Ishikawa (cell line): ENCODE data around the gene STXBP5.

Experiments used
- CEBPB ChIP-seq: IDR thresholded peaks from 2 replicates; pipeline ENCODE4 v1.6.1; 2012
- CREB1 ChIP-seq: IDR thresholded peaks from 2 replicates; pipeline ENCODE4 v1.6.1; 2012; ENCODE audit warnings: low read depth
- EGR1 ChIP-seq: IDR thresholded peaks from 2 replicates; pipeline ENCODE4 v1.6.1; 2012
- EP300 ChIP-seq: IDR thresholded peaks from 2 replicates; pipeline ENCODE4 v1.6.1; 2012; ENCODE audit warnings: borderline replicate concordance
- FOXM1 ChIP-seq: IDR thresholded peaks from 2 replicates; pipeline ENCODE4 v1.6.1; 2012; ENCODE audit warnings: low read depth, borderline replicate concordance
- MAX ChIP-seq: IDR thresholded peaks from 2 replicates; pipeline ENCODE4 v1.6.1; 2012
- NFIC ChIP-seq: IDR thresholded peaks from 2 replicates; pipeline ENCODE4 v1.6.1; 2012
- RAD21 ChIP-seq: IDR thresholded peaks from 2 replicates; pipeline ENCODE4 v1.6.1; 2012; ENCODE audit warnings: low read depth
- TAF1 ChIP-seq: IDR thresholded peaks from 2 replicates; pipeline ENCODE4 v1.6.1; 2012; ENCODE audit warnings: low read depth, mild to moderate bottlenecking
- TCF12 ChIP-seq: IDR thresholded peaks from 2 replicates; pipeline ENCODE4 v1.6.1; 2012; ENCODE audit warnings: low read depth
- TEAD4 ChIP-seq: IDR thresholded peaks from 2 replicates; pipeline ENCODE4 v1.6.1; 2012
- YY1 ChIP-seq: IDR thresholded peaks from 2 replicates; pipeline ENCODE4 v1.6.1; 2012; ENCODE audit warnings: low read depth
- ZBTB7A ChIP-seq: IDR thresholded peaks from 2 replicates; pipeline ENCODE4 v1.6.1; 2012; ENCODE audit warnings: low read depth
- TF ChIP-seq, protein P1 (sequence below): IDR thresholded peaks from 2 replicates; pipeline ENCODE4 v1.6.1; 2012; ENCODE audit warnings: low read depth, mild to moderate bottlenecking
- TF ChIP-seq, protein P2 (sequence below): IDR thresholded peaks from 2 replicates; pipeline ENCODE4 v1.6.1; 2012

Gene STXBP5

DNA sequence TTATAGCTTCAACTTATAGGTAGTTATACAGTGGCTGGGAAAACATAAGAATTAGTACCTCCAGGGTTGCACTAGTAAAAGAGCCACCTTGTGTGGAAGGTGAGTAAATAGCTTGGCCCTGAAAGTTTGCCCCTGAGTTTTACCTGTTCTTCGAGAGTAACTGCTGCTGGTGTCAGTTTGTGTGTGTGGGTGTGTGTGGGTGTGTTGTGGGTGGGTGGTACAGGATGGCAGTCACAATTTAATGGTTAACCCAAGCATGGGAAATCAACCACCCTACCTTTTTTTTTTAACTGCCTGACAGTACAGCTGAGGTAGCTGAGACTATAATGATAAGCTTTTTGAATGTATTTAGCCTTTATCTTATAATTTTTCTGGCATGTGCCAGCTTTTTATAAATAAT is 137.3 kb downstream of the STXBP5 start:
- no peak for TF ChIP-seq TEAD4
- TF ChIP-seq TAF1 = no peak
- TF ChIP-seq FOXM1 = no peak
- TF ChIP-seq, protein P1, sequence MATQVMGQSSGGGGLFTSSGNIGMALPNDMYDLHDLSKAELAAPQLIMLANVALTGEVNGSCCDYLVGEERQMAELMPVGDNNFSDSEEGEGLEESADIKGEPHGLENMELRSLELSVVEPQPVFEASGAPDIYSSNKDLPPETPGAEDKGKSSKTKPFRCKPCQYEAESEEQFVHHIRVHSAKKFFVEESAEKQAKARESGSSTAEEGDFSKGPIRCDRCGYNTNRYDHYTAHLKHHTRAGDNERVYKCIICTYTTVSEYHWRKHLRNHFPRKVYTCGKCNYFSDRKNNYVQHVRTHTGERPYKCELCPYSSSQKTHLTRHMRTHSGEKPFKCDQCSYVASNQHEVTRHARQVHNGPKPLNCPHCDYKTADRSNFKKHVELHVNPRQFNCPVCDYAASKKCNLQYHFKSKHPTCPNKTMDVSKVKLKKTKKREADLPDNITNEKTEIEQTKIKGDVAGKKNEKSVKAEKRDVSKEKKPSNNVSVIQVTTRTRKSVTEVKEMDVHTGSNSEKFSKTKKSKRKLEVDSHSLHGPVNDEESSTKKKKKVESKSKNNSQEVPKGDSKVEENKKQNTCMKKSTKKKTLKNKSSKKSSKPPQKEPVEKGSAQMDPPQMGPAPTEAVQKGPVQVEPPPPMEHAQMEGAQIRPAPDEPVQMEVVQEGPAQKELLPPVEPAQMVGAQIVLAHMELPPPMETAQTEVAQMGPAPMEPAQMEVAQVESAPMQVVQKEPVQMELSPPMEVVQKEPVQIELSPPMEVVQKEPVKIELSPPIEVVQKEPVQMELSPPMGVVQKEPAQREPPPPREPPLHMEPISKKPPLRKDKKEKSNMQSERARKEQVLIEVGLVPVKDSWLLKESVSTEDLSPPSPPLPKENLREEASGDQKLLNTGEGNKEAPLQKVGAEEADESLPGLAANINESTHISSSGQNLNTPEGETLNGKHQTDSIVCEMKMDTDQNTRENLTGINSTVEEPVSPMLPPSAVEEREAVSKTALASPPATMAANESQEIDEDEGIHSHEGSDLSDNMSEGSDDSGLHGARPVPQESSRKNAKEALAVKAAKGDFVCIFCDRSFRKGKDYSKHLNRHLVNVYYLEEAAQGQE = no peak
- TF ChIP-seq, protein P2, sequence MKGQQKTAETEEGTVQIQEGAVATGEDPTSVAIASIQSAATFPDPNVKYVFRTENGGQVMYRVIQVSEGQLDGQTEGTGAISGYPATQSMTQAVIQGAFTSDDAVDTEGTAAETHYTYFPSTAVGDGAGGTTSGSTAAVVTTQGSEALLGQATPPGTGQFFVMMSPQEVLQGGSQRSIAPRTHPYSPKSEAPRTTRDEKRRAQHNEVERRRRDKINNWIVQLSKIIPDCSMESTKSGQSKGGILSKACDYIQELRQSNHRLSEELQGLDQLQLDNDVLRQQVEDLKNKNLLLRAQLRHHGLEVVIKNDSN = no peak
- TF ChIP-seq YY1 = no peak
- TF ChIP-seq TCF12 = no peak
- no peak for TF ChIP-seq EGR1
- TF ChIP-seq CREB1 = no peak
- no peak for TF ChIP-seq ZBTB7A
- TF ChIP-seq CEBPB = no peak
- no peak for TF ChIP-seq EP300
- TF ChIP-seq MAX = no peak
- TF ChIP-seq NFIC = no peak
- no peak for TF ChIP-seq RAD21

GRCh38 chr6:147345902-147346301 is 141.7 kb downstream of the STXBP5 start:
- TF ChIP-seq FOXM1 = no peak
- no peak for TF ChIP-seq MAX
- TF ChIP-seq, protein P1 = no peak

DNA sequence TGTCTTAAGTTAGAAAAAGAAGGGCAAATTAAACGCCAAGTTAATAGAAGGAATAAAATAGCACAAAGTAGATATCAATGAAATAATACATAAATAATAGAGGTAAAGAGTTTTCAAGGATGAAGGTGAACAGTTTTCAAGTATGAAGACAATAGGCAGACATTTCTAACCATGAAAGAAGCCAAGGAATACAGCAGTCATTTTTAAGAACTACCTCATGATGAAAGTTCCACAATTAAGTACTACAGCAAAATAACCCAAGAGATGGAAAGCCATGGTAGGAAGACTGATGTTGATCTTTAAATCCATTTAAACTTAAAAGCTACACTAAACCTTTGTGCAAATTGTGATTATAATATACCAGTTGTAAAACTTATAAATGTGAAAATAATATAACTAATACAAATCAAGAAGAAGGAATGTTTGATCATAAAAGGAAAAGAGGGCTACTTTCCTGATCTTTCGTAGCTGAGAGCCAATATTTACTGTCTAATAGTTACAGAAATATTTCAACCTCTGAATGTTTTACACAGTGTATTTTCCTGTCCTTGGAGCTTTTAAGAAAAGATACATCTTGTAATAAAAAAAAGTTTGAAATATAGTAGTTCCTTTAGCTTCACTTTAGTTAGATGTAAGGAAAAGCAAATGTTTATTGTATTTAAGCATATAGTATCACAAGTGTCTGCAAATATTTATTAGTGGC is 143.1 kb downstream of the STXBP5 start:
- no peak for TF ChIP-seq NFIC
- no peak for TF ChIP-seq EP300
- no peak for TF ChIP-seq TCF12
- TF ChIP-seq MAX = no peak
- no peak for TF ChIP-seq ZBTB7A

- TF ChIP-seq EGR1 (no peak), CREB1 (no peak), YY1 (no peak), NFIC (no peak), TCF12 (no peak), MAX (no peak), CEBPB (no peak)
- TF ChIP-seq, protein P1 = no peak
Measured at GRCh38 chr6:147347882-147348575, 143.8 kb downstream of the STXBP5 start.

DNA sequence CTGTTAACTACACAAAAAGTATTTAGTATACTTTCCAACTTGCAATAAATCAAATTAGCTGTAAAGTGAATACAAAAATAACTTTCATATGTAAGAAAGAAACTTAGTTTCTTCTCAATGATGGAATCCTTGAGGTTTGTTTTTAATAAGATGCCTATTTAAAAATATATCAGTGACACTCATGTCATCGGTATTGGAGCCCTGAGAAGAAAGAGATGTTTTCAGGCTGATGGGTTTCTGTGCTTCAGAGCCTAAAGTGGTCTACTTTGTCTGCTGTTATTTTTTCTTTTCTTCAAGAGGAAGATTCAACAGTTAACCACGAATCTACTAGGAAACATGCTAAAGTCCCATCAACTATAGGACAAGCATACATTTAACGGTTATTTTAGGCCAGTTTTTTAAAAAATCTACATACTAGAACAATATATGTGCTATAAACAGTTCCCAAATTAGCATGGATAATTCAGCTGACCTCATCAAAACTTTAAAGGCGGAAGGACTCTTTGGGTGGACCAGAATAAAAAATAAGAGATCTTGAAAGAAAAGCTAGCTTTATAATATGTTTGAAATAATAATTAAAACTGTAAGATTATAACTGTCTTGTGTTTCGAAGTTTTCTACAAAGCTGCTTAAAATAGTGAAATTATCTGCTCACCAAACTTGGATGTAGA is 157.2 kb downstream of the STXBP5 start:
- TF ChIP-seq RAD21 = no peak
- no peak for TF ChIP-seq FOXM1
- TF ChIP-seq EP300 = no peak
- TF ChIP-seq, protein P2 = no peak
- no peak for TF ChIP-seq CEBPB
- TF ChIP-seq CREB1 = no peak
- TF ChIP-seq ZBTB7A = no peak
